Fibroblast of skin of right biceps (primary cell): ENCODE data around the gene CINP.

ENCODE experiments used
- DNase-seq: peaks from one replicate; pipeline ENCODE4 v3.0.0-alpha.2; 2013

The CINP gene

GRCh38 chr14:102362545-102363181 lies at the start of gene CINP, which contains the start of gene TECPR2:
TSS of gene CINP (minus strand) at chr14:102362890. CDS start at chr14:102362851, 39 bp downstream.
TSS of gene TECPR2 (plus strand) at chr14:102362941. CDS start at chr14:102376722, 13,781 bp downstream.
- peak; percentile 93 for DNase-seq

DNA sequence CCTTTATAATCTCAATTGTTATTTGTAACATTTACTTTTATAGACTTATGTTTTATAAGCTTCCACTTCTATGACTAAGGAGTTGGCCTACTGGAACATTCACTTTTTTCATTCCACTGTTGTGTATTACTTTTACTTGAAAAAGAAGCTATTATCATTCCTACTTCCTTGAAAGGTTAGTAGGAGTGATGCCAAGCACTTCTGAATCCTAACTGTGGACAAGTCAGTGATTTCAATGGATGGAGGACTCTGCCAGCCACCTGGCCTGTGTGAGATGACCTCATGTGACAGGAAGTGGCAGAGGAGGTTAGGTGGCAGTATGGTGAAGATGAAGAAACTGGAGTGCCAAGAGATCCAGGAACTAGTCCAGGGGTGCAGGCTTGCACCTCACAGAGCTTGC lies 46.0 kb upstream of the CINP start:
- DNase-seq: no peak

- no peak for DNase-seq
These were observed 44.6 kb upstream of the CINP start for GRCh38 chr14:102407258-102407657.

DNA sequence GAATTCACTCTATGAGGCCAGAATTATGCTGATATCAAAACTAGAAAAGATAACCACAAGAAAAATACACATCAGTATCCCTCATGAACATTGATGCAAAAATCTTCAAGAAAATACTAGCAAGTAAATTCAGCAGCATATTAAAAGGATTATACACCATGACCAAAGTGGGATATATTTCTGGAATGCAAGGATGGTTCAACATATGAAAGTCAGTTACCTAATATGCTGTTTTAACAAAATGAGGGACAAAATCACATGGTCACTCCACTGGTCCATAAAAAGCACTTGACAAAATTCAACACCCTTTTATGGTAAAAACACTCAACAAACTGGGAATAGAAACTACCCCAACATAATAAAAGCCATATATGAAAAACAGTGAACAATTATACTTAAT lies 40.3 kb upstream of the CINP start:
- DNase-seq: no peak

DNA sequence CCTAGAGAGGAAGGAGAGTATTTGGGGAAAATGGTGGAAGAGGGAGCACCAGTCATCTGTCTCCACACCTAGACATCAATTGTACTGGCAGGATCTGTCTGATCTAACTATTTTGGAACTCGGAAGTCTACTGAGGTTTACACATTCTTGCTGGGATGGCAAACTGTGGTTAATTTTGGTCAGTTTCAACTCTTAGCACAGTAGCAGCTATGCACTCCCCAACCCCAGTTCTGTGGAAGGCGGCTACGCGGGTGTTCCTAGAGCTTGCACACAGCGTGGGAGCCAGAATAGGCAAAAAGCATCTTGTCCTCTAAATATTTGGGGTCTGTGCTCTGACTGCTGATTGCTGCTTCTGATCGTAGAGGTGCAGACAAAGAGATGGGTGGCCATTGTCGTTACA lies 33.8 kb upstream of the CINP start:
- DNase-seq: peak; percentile 57

- no peak for DNase-seq
These were observed 32.2 kb upstream of the CINP start for GRCh38 chr14:102394717-102395375.

GRCh38 chr14:102392506-102392905 lies 29.8 kb upstream of the CINP start:
- DNase-seq: no peak

DNA sequence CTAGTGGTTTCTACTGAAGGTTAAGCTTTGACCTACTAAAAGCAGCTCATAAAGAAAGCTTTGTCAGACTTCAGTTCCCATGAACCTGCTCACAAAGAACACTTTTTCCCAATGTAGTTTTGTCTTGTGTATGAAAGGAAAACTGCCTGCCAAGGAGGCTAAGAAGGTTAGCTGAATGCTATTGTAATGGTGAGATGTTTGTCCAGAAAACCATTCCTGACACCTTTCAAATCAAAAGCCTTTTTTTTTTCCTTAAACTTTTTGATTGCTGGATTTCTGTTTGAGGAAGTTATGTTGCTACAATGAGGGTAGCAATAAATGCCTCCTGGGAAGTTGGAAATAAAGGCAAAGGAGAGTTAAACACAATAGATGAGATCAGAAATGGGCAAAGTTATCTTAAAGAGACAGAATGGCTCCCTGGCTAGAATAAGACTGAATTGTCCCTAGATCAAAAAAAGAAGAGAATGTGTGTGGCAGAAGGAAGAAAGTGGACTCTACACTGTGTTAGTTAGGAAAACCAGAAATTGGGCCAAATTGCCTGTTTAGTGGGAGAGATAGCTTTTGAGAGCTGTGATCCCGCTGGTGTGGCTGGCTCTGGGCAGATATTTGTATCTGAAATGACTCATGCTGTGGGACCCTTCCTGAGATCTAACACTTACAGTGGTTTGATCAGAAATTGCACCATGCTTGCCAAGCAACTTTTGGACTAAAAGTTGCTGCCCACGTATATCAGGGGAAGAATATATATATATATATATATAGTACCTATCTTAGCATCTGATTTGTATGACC lies 27.6 kb upstream of the CINP start:
- peak; percentile 12 for DNase-seq

DNA sequence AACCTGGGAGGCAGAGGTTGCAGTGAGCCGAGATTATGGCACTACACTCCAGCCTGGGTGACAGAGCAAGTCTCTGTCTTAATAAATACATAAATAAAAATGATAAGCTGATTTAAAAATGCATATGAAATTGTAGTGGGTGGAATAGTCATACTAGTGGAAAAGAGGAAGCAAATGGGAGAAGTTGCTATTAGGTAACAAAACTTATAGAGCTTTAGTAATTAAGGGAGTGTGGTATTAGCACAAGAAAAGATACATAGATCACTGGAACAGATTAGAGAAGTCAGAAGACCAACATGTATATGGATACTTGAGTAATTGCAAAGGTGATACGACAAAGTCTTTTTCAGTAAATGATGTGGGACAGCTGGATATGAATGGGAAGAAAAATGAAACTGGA lies 26.6 kb upstream of the CINP start:
- no peak for DNase-seq

- no peak for DNase-seq
These were observed 24.4 kb upstream of the CINP start for GRCh38 chr14:102387086-102387485.

DNA sequence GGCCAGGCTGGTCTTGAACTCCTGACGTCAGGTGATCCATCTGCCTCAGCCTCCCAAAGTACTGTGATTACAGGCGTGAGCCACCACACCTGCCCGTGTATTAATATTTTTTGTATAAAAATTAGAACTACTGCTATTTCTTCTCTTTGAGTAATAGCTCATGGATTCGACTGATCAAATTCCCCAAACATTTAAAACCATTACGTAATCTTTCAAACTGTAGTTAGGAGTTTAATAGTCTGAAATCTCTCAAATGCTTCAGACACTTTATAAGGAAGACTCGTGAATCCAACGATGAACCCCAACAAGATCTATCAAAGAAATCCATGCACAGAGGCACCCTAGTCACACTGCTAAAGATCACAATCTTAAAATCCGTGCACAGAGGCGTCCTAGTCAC lies 16.1 kb upstream of the CINP start:
- no peak for DNase-seq

GRCh38 chr14:102377696-102378095 lies 15.0 kb upstream of the CINP start:
- no peak for DNase-seq

DNA sequence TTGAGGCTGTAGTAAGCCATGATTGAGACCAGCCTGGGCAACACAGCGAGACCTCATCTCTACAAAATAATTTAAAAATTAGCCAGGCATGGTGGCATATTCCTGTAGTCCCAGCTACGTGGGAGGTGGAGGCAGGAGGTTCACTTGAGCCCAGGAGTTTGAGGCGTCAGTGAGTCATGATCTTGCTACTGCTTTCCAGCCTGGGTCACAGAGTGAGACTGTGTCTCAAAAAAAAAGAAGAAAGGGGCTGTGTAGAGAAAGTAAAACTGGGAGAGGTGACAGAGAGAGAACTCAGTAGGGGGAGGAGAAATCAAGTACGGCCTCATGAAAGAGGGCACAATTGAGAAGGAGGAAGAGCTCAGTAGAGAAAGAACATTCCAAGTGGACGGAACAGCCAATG lies 12.4 kb upstream of the CINP start:
- DNase-seq: no peak

- no peak for DNase-seq
These were observed 11.6 kb upstream of the CINP start for GRCh38 chr14:102374264-102374663.

GRCh38 chr14:102373110-102373509 lies 10.4 kb upstream of the CINP start:
- no peak for DNase-seq

GRCh38 chr14:102371361-102371760 lies 8.7 kb upstream of the CINP start:
- no peak for DNase-seq

DNA sequence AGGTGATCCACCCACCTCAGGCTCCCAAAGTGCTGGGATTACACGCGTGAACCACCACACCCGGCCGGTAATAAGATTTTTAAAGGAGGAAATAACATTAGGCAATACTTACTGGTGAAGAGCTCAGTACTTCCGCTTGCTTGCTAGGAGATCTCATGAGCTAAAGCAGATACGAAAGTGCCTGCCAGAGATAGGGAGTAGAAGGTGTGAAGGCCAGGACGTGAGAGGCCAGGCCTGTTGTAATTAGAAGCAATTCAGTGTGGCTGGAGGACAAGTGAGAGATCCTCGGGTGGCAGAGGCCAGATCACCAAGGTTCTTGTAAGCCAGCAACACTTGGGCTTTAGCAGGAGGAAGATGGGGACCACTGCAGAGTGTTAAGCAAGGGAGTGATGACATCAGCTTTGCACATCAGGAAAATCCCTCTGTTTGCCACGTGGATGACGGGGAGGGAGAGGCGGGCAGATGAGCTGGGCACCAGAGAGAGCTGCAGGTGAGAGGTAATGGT lies 7.7 kb upstream of the CINP start:
- no peak for DNase-seq

DNA sequence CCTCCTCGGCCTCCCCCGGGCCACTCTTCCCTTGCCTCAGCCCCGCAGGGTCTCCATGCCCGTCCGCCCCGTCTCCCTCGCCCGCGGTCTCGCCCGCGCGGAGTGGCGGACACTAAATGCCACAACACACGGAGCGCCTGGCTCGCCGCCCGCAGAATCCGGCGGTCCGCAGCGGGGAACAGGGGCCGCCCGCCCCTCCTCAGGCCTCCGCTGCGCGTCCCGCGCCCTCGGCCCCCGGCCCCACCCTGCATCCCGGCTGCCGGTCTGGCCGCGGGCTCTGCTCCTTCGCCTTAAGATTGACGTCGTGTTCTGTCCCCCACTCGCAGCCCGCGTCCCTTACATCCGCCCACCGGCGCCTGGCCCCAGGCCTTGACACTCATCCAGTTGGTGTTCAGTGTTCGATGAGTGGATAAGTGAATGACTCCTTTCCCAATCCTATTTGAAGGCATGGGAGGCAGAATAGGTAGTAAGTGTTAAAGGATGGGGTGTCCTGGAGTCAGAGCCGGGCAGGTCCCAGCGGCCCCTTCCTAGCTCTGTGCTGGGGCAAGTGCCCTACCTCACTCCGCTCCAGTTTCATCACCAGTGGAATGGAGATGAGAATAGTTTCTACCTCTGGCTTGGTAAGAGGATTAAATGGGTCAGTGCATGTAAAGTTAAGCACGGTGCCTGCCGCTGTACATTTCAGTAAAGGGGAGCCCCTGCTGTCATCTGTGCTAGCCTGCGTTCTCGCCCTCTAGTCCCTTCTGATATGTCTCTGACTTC lies 673 bp upstream of the CINP start:
- peak; percentile 49 for DNase-seq

- peak; percentile 28 for DNase-seq
These were observed 606 bp downstream of the CINP start for GRCh38 chr14:102362084-102362483.

GRCh38 chr14:102360388-102360787 lies 2.3 kb downstream of the CINP start:
- no peak for DNase-seq

DNA sequence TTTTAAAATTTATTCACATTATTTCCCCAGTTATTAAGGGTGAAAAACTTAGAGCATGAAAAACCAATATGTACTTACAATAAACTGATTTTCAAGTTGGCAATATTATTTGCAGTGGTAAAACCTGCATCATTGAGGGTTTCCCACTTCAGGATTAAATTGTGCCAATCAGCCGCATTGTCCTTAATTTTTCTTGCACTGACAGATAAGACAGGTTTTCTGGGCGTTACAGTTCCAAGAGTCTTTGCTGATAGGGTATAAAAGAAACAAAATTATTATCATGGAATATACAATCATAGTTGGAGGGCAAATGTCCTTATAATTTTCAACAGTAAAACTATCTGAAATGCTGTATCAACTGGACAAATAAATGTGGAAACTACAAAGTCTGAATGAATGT lies 3.3 kb downstream of the CINP start:
- DNase-seq: no peak

- DNase-seq: no peak
These were observed 6.4 kb downstream of the CINP start for GRCh38 chr14:102356280-102356679.

DNA sequence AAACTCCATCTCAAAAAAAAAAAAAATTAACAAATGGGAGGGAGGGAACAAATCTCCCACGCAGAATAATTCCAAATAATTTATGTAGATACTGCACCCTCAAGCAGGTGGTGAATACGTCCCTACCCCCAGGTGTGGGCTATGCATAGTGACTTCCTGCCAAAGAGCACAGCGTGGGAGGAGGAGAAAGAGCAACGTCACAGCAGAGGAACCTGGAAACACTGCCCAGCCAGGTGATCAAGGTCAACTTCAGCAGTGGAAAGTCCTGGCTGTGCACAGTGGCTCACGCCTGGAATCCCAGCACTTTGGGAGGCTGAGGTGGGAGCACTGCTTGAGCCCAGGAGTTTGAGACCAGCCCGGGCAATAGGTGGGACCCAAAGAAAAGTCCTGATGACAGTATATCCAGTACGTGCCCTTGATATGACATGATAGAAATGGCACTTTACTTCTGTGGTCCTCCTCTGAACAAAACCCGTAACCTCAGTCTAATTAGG lies 9.5 kb downstream of the CINP start:
- no peak for DNase-seq
